ENCODE results near the gene ZNF862. TPM values are rescaled to one million over a fixed set of nuclear protein-coding genes. Genes with fewer than 3 reads are reported as not detected.

The ZNF862 gene
- total and polyA plus RNA-seq, 2 of the 8 experiments (the other 6 are each of a cell fraction or from before 2014, with no cell fraction given), result 1.8 to 3.9 TPM

DNA sequence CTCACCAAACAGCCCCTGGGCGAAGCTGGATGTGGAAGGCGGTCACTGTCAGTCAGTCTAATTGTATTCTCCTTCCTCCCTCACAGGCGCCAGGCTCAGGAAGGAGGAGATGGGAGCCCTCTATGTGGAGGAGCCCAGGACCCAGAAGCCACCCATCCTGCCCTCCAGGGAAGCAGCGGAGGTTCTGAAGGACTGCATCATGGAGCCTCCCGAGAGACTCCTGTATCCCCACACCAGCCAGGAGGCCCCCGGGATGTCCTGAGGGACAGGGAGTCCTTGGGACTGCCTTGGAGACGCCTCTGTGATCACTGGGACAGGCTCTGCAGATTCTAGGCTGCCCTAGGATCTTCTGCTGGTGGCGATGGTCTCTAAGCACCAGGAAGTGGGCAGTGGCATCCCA, 25.8 kb downstream of the ZNF862 start:
- DNase-seq (ENCODE audit: low read depth in 1 of 2, low spot score in 2 of 2) (no peak), FAIRE-seq (no peak)
- Histone ChIP-seq H3K4me3 (ENCODE audit: extremely low read depth in 1 of 4, insufficient read depth in 2 of 4, low read depth in 3 of 4, low read length in 4 of 4) (no peak overlapping the region), H3K27me3 (replicated peaks in 1 of 4; ENCODE audit: control insufficient read depth in 3 of 4, extremely low read depth in 1 of 4, insufficient read depth in 3 of 4, low read length in 3 of 4) (no peaks in the 10 kb centered on the region; a peak in 2 of 7 replicates), H3K27ac (ENCODE audit: low read depth, low read length) (no peak overlapping the region), H3K56ac (replicated peaks; ENCODE audit: insufficient read length, low read depth, low read length) (no peak overlapping the region), H2BK12ac (ENCODE audit: low read depth, low read length) (no peak overlapping the region), H3K23ac (ENCODE audit: insufficient read length) (no peak overlapping the region), H3K4me1 (replicated peaks in 1 of 4; ENCODE audit: control insufficient read depth in 3 of 4, insufficient read depth in 4 of 4, low read length in 3 of 4) (no peaks in the 10 kb centered on the region), H4K20me1 (replicated peaks in 1 of 2; ENCODE audit: control insufficient read depth in 1 of 2, insufficient read depth in 2 of 2, low read length in 2 of 2) (no peaks in the 10 kb centered on the region), H2AFZ (ENCODE audit: low read length) (no peak overlapping the region), H3K9me3 (ENCODE audit: insufficient read depth in 2 of 2, low read depth in 1 of 2, low read length in 1 of 2) (no peaks in the 10 kb centered on the region), H3K23me2 (ENCODE audit: low read depth, low read length) (no peaks in the 10 kb centered on the region), H2BK5ac (ENCODE audit: low read depth, low read length) (no peak overlapping the region), H3K4ac (replicated peaks; ENCODE audit: insufficient read length, low read depth, low read length) (no peak overlapping the region), H4K8ac (ENCODE audit: extremely low read depth, insufficient read depth, low read length) (no peak overlapping the region; the same call in 1 of the 2 replicates), H4K5ac (ENCODE audit: insufficient read length, low read depth, low read length) (no peak overlapping the region), H3K18ac (ENCODE audit: extremely low read depth, low read length) (no peak overlapping the region), H3K14ac (ENCODE audit: insufficient read length) (no peak overlapping the region), H2BK15ac (ENCODE audit: low read length) (no peak overlapping the region), H3K4me2 (ENCODE audit: insufficient read depth in 1 of 2, low read depth in 2 of 2, low read length in 2 of 2) (no peak overlapping the region), H3K79me2 (ENCODE audit: control insufficient read depth in 1 of 2, insufficient read depth in 2 of 2, low read length in 2 of 2) (no peaks in the 10 kb centered on the region), H3K79me1 (ENCODE audit: low read depth, low read length) (no peaks in the 10 kb centered on the region), H2AK5ac (ENCODE audit: low read depth, low read length) (no peak overlapping the region), H2BK20ac (ENCODE audit: low read length) (no peak overlapping the region), H3K36me3 (ENCODE audit: control insufficient read depth in 2 of 4, insufficient read depth in 4 of 4, low read length in 3 of 4) (no peaks in the 10 kb centered on the region; a peak in 1 of 8 replicates), H3K9ac (replicated peaks in 1 of 4; ENCODE audit: extremely low read depth in 1 of 4, low read depth in 3 of 4, low read length in 3 of 4) (no peak overlapping the region), H4K91ac (replicated peaks; ENCODE audit: insufficient read length, low read length) (no peak overlapping the region), H2BK120ac (replicated peaks; ENCODE audit: low read depth, low read length) (no peak overlapping the region)
- ChIA-PET POLR2A (ENCODE audit: partially characterized antibody) (no interaction called here), CTCF (ENCODE audit: partially characterized antibody) (interaction anchor here (2.2 kb wide), 1 partner anchor 19 kb away, joined by 16 read pairs; no protein-coding TSS in a partner anchor)
- no peak for TF ChIP-seq CREB1 (IDR thresholded peaks at IDR 0.05)
- TF ChIP-seq CTBP2 (IDR thresholded peaks at IDR 0.05; ENCODE audit: borderline replicate concordance, insufficient read depth, insufficient read length, low read length), result no peak
- TF ChIP-seq FOSL1 (IDR thresholded peaks at IDR 0.05; ENCODE audit: insufficient read depth, low read depth, low read length), result no peak
- no peak for TF ChIP-seq CHD2 (IDR thresholded peaks at IDR 0.05; ENCODE audit: low read length)
- TF ChIP-seq RAD21 (IDR thresholded peaks at IDR 0.05 in 1 of 2, conservative IDR thresholded peaks at IDR 0.05 in 1 of 2; ENCODE audit: low read depth in 2 of 2, low read length in 2 of 2), result no peak
- TF ChIP-seq JUN (IDR thresholded peaks at IDR 0.05; ENCODE audit: low read depth, low read length), result no peak
- TF ChIP-seq POLR2A (IDR thresholded peaks at IDR 0.05; ENCODE audit: control extremely low read depth in 1 of 2, low read depth in 2 of 2, low read length in 2 of 2), result no peak
- TF ChIP-seq, protein P1, sequence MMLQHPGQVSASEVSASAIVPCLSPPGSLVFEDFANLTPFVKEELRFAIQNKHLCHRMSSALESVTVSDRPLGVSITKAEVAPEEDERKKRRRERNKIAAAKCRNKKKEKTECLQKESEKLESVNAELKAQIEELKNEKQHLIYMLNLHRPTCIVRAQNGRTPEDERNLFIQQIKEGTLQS (IDR thresholded peaks at IDR 0.05; ENCODE audit: insufficient read depth, low read depth, low read length), result no peak
- TF ChIP-seq HDAC2 (IDR thresholded peaks at IDR 0.05; ENCODE audit: borderline replicate concordance in 1 of 2, low read depth in 2 of 2, low read length in 2 of 2), result no peak
- TF ChIP-seq JUND (IDR thresholded peaks at IDR 0.05; ENCODE audit: low read length), result no peak
- no peak for TF ChIP-seq NRF1 (IDR thresholded peaks at IDR 0.05; ENCODE audit: low read depth, low read length)
- WGBS, 2 experiments (ENCODE audit: extremely low coverage in 1 of 2, insufficient coverage in 1 of 2, insufficient read length in 1 of 2, insufficient replicate concordance in 2 of 2, low coverage in 1 of 2, low lambda C conversion rate in 2 of 2, missing lambda C conversion rate in 1 of 2), result 89% methylated on average over 8 of the region's 8 CpGs; no CpG with 5 or more reads in 1 of the 2 experiments
